ENCODE measurements around the gene TTC4.

The TTC4 gene, protein sequence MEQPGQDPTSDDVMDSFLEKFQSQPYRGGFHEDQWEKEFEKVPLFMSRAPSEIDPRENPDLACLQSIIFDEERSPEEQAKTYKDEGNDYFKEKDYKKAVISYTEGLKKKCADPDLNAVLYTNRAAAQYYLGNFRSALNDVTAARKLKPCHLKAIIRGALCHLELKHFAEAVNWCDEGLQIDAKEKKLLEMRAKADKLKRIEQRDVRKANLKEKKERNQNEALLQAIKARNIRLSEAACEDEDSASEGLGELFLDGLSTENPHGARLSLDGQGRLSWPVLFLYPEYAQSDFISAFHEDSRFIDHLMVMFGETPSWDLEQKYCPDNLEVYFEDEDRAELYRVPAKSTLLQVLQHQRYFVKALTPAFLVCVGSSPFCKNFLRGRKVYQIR

GRCh38 chr1:54715493-54716298 is at the start of gene TTC4:
TTC4 (plus strand) TSS chr1:54715861; CDS start chr1:54715909, 48 bp downstream.
- DNase-seq = peak in 1 of 2 experiments; percentile 66

- DNase-seq = no peak
Measured at GRCh38 chr1:54666333-54666732, 49.3 kb upstream of the TTC4 start.

DNA sequence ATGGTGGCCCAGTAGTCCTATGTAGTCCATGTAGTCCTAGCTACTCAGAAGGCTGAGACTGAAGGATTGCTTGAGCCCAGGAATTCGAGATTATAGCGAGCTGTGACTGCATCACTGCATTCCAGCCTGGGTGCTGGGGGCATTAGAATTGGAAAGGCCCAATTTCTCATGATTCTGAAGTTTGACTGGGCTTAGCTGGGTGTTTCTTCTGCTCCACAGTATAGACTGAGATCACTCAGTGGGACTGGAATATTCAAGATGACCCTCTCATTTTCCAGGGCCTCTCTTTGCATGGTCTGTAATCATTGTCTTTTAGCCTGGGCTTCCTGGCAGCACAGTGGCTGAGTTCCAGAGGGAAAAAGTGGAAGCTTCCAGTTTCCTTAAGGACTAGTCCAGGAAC is 47.9 kb upstream of the TTC4 start:
- no peak for DNase-seq

DNA sequence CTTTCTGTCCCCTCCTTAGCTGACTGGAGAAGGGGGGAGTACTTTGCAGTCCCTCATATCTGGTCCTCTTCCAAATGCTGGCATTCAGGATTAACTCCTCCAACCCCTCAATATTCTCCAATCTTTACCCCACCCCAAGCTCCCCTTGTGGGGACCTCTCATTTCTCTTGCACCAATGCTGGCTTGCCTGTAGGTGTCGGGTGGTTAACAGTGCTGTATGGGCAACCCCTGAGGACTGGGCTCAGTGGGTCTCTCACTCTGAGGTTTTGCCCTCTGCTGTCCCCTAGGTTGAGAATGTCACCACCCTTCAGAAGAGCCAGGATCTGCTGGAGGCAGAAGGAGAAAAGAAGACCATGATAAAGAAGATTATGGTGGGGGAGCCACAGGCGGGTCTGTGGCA is 47.1 kb upstream of the TTC4 start:
- DNase-seq = no peak

DNA sequence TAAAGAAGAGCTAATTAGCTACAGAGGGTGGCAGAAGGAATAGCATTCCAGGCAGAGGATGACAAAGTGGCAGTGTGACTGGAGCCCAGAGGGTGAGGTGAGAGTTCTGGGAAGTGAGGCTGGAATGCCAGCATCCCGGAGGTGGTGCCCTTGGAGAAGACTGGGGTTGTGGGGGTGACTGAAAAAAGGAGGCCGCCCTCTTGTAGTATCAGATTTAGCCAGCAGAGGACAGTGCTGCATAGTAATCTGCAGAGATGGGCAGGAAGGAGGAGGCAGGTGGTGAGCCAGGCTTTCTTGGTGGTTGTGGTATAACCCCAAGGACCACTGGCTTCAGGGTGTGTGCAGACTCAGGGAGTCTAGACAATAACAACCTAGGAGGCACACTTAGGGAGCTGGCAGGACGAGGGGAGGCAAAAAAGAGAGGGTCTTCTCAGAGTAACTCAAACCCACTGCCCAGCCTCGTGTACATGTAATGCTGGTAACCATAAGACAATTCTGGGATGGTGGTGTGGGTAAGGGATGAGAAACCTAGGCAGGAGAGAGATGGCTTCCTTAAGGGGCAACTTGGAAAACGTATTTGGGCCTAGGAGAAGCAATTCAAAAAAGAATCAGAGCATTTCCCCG is 43.6 kb upstream of the TTC4 start:
- DNase-seq = no peak

GRCh38 chr1:54678776-54679643 is 36.7 kb upstream of the TTC4 start:
- no peak for DNase-seq

GRCh38 chr1:54679706-54680105 is 36.0 kb upstream of the TTC4 start:
- DNase-seq = no peak

DNA sequence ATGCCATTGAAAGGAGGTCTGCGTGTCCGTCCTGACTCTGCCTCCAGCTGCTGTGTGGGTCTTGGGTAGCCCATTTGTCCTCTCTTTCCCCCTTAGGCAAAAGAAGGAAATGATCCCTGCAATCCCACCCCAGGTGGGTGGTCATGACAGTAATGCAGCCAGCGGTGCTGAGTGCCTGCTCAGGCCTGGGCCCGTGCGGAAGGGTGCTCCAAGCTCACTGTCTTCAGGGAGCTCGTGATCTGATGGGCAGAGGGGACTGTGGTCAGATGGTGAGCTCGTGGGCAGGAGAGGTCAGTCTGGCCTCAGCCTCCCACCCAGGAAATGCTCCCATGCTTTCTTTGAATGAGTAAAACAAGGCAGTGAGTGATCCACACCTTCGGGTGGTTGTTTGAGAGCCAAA is 35.3 kb upstream of the TTC4 start:
- DNase-seq = no peak

GRCh38 chr1:54681358-54681757 is 34.3 kb upstream of the TTC4 start:
- no peak for DNase-seq

DNA sequence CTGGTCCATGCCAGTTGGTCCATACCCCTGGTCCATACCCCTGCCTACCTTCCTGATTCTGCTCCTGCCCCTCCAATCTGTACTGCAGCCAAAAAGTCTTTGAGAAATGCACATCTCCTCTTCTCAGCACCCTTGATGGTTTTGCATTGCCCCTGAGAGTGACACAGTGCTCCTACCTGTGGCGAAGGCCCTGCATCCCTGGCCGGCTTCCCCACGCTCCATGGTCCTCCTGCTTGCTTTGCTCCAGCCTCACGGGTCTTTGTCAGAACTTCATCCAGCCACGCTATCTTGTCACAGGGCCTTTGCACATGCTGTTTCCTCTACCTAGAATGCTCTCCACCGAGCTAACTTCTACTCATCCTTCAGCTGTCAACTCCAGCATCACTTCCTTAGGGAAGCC is 32.2 kb upstream of the TTC4 start:
- DNase-seq = no peak

DNA sequence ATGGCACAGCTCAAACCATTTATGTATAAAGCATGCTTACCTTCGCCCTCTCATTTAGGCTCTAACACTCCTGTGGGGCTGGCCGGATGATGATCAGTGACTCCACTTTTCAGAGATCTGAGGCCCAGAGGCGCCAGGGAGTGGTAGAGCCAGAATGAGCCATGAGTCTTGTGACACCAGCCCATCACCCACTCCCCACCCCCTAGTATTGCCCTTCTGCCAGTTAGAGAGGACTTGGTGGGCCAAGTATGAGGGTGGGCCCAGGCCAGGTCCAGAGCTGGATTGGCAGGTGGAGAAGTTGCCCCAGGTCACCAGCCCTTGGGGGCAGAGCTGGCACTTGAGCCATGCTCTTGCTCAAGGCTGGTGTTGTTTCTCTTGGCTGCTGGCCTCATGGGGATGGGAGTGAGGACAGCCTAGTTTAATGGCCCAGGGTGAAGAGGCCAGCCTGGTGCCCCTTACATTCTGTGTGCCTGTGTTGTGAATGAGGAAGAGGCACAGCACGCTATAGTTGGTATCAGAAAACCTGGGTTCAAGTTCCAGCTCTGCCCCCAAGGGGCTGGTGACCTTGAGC is 30.2 kb upstream of the TTC4 start:
- no peak for DNase-seq

- DNase-seq = no peak
Measured at GRCh38 chr1:54686155-54686554, 29.5 kb upstream of the TTC4 start.

- no peak for DNase-seq
Measured at GRCh38 chr1:54694771-54695170, 20.9 kb upstream of the TTC4 start.

DNA sequence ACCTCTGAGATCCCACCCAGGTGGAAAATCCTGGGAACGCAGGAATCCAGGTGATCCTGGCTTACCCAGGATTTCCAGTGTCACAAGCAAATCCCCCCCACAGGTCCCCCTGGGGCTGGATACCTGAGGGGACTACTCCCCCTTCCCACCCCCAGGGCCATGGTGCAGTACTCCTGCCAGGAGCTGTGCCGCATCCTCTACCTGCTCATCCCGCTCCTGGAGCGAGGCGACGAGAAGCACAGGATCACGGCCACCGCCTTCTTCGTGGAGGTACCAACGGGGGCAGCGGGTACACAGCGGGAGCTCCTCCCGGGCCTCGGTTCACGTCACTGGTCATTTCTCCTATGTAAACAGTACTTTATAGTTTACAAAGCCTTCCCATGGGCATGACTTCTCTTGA is 20.4 kb upstream of the TTC4 start:
- DNase-seq = no peak

GRCh38 chr1:54695764-54696163 is 19.9 kb upstream of the TTC4 start:
- DNase-seq = no peak

- no peak for DNase-seq
Measured at GRCh38 chr1:54696262-54696661, 19.4 kb upstream of the TTC4 start.

DNA sequence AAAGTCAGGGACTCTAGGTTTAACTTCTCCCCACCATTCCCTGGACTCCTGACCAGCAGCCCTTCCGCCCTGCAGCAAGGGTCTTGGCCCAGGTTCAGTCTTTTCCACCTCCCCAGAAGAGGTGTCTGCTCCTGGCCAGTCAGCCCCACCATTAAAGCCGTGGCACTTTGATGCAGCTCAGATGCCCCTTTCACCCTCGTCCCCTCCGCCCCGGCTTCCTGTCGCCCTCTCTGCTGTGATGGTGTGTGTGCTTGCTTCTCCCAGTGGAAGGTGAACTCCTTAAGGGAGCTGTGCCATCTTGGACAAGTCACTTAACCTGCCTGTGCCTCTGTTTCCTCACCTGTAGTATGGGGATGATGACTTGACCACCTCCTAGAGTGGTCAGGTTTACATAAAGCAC is 17.8 kb upstream of the TTC4 start:
- no peak for DNase-seq

DNA sequence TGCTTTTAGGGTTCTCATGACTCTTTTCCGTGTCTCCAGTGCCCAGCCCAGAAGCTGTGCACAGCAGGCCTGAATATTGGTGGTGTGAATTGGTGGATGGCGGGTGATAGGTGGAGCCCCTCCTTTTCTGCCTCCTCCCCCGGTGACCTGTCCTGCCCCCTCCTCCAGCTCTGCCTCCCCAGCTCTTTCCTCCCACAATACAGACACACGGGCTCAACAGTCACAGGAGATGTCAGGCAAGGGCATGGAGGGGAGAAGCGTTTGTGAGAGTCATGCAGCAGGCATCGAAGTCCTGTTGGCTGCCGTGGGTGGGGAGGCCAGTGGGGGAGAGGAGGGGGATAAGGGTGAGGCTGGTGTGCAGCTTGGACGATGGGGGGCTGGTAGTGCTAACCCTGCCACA is 17.3 kb upstream of the TTC4 start:
- DNase-seq = no peak

- no peak for DNase-seq
Measured at GRCh38 chr1:54699936-54700525, 15.6 kb upstream of the TTC4 start.

GRCh38 chr1:54701066-54701465 is 14.6 kb upstream of the TTC4 start:
- no peak for DNase-seq

DNA sequence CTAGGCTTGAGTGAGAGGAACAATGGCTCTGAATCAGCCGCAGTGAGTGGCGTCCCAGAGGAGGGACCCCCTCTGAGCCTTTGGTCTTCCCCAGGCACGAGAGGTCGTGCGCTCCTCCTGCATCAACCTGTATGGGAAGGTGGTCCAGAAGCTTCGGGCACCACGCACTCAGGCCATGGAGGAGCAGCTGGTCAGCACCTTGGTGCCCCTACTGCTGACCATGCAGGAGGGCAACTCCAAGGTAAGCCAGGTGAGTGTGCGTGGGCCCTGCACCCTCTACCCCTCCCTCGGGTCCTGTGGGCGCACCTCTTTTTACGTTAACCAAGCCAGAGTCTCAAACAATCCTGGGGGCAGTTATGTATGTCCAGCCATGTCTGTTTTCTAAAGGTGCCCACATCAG is 13.7 kb upstream of the TTC4 start:
- DNase-seq = no peak

GRCh38 chr1:54703471-54703870 is 12.2 kb upstream of the TTC4 start:
- no peak for DNase-seq

Data from cerebellar nuclear complex (tissue), 1 donor.